ENCODE measurements around the gene MAPK11. TPM values are rescaled to one million over a fixed set of nuclear protein-coding genes. Genes with fewer than 3 reads are reported as not detected.

The MAPK11 gene
- polyA plus RNA-seq, 10 donors = 4.6 to 8.4 (median 5.8) TPM

- DNase-seq = no peak
These were observed 27.5 kb upstream of the MAPK11 start for GRCh38 chr22:50297510-50298265.

GRCh38 chr22:50296658-50297490, 26.7 kb upstream of the MAPK11 start:
- no peak for DNase-seq

GRCh38 chr22:50294319-50294656, 24.1 kb upstream of the MAPK11 start:
- DNase-seq = no peak

DNA sequence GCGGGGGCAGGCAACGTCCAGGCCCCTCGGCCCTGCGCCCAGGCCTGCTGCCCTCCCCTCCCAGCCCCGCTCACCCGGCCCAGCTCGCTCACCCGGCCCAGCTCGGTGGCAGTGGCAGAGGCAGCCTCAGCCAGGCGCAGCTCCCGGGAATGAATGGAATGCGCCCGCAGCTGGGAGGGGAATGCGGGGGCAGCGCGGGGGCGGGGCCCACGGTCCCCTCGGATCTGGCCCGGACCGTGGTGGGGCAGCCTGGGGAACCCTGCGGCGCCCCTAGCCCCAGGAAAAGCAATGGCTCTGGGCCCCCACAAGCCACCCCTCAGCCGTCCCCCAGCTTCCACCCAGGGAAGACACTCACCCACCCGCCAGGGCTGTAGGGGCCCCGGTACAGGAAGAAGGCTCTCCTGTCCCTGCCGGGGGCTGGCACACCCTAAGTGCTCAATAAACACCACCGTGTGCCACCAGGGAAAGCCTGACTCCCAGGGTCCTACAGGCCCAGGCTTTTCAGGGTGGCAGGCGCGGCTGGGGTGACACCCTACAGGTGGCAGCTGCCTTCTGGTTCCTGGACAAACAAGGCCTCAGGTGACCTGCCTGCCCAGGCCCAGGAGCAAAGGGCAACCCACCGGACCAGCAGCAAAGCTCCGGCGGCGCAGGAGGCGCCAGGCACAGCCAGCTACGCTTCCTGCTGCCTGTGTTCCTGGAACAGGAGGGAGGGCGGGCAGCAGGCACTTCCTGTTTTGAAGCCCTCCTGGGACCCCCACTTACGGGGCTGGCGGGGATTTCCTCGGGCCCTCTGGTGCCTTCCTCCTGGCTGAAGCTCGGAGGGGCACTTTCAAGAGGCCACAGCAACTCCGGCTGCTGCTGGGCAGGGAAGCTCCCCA, 23.5 kb upstream of the MAPK11 start:
- peak in 2 of 3 donors; percentile 66 to 68 for DNase-seq

DNA sequence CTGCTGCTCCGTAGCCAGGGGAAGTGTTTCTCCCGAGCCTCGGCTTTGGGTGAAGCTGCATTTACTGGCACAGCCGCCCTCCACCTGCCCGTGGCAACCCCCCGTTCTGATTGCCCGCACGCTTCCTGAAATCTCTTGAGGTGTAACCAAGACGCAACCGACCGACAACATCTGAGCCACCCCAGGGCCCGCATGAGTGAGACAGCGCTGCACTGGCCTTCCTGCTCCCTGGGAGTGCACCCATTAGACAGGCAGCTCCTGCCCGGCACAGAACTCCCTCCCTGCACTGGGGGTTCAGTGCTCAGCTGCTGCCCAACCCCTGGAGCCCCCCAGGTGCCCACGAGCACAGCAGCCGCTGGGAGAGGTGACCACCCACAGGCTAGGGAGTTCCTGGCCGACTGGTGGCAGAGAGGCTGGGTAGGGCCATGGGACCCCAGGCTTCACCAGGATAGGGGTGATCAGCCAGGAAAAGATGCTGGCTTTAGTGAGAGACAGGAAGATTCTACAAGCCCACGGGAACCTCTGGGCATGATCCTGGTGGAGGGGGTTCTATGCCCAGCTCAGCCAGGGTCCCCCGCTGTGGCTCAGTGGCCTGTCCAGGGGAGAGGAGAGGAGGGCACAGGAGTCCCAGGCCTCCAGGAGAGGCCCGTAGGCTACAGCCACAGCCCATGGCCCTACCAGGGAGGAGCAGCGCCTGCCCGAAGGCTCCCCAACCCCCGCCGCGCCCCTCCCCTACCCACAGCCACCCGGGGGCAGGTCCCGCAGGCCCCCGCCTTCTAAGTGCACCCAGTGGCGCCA, 22.7 kb upstream of the MAPK11 start:
- DNase-seq = no peak

GRCh38 chr22:50289942-50290630, 19.9 kb upstream of the MAPK11 start:
- no peak for DNase-seq

DNA sequence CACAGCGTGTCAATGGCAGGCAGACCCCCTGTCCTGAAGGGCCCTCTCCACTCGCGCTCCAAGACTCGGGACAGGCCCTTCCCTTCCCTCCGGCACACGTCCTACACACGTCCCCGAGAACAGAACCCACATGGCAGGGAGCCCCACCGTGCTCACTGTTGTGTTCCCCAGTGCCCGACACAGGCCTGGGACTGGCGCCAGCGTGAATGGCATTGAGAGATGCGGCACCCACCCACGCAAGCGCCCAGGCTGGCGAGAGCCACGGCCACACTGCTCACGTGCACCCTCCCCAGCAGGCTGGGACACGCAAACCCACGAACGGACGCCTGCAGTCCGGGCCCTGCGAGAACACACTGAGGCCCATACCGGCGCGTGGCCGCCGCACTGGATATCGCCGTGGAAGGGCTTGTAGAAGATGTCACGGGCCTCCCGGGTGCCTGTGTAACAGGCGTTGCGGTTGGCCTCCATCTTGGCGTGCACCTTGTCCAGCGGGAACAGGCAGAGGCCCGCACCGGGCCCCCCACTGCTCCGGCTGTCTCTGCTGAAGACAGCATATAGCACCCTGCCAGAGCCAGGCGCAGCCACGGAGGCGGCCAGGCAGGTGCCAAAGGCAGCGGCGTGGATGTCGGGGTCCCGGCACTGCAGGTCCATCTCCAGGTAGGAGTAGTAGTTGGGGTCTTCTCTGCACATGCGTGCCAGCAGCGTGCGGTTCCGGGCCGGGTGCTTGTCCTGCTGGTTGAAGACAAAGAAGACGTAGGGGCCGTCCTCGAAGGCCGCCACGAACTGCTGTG, 19.2 kb upstream of the MAPK11 start:
- no peak for DNase-seq

GRCh38 chr22:50287731-50288130, 17.6 kb upstream of the MAPK11 start:
- DNase-seq = no peak

DNA sequence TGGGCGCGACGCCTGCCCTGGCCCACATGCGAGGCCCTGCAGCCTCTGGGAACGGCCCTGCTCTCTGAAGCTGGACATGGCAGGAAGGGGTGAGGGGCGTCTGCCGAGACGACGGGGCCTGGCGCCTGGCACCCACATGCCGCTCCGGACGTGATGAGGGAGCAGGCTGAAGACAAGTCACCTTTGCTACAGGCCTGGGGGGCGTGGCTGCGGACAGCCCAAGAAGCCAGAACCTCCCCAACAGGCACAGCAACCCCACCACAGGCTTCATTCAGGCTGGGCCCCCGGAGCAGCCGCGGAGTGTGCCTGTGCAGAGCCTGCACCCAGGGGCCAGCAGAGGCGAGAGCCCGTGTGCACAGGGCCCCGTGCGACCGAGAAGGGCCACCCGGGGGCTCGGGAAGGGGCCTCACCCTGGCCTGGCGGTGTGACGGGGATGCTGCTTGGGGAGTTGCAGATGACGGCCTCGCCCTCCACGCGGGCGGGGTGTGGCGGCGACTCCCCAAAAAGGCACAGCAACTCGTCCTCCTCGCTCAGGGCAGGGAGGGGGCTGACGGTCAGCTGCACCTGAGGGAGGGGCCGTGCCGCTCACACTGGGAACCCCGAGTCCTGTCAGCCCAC, 16.6 kb upstream of the MAPK11 start:
- DNase-seq = no peak

GRCh38 chr22:50286275-50286674, 16.1 kb upstream of the MAPK11 start:
- DNase-seq = no peak

GRCh38 chr22:50285568-50286229, 15.5 kb upstream of the MAPK11 start:
- DNase-seq = no peak

- no peak for DNase-seq
These were observed 14.3 kb upstream of the MAPK11 start for GRCh38 chr22:50284479-50284878.

DNA sequence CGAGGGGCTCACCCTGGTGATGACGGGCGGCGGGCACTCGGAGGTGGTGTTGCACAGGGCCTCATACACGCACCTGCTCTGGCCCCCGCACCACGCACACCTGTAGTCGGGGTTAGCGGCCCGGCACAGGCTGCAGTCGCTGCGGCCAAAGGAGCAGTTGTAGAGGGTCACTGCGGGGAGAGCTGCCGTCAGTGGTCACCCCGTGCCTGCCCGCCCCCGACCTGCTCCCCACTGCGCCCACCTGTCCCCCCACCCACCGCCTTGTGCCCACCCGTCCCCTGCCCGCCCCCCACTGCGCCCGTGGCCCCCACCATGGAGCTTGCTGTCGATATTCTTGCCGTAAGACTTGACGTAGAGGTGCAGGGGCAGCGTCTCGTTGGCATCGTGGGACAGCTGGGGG, 13.6 kb upstream of the MAPK11 start:
- no peak for DNase-seq

- no peak for DNase-seq
These were observed 12.4 kb upstream of the MAPK11 start for GRCh38 chr22:50282361-50283155.

DNA sequence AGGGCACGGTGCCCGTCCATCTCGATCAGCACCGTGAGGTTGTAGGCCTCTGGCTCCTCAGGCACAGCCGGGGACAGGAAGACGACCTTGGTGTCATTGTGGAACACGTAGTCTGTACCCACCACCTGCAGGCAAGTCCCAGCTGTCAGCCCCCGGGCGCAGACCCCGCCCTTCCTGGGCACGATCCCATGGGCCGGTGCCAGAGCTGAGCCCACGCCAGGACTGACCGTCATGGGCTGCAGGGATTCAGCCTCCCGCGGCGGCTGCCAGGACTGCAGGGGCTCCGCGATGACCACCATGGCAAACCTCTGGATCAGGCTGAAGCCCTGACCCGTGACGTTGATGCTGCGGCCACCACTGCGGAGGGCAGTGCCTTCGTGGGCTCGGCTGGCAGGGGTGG, 11.8 kb upstream of the MAPK11 start:
- DNase-seq = peak in 1 of 3 donors; percentile 50

- DNase-seq = no peak
These were observed 11.2 kb upstream of the MAPK11 start for GRCh38 chr22:50281384-50281760.

- DNase-seq = no peak
These were observed 10.7 kb upstream of the MAPK11 start for GRCh38 chr22:50280708-50281383.
